Endothelial cell of umbilical vein (primary cell): ENCODE data around the gene RRP36. TPM values are rescaled to one million over a fixed set of nuclear protein-coding genes. Genes with fewer than 3 reads are reported as not detected.
A peak's percentile ranks its signal among the peaks of the same experiment; 100 is the strongest.

Experiments
- BruUV-seq: library from RNA; stranded (reverse); fragments of 400-500 nt; replicated peaks from 2 replicates; lab custom pipeline; 2021; lab: Mats Ljungman, UMichigan
- CTCF ChIA-PET: fragments of 300-600, 350-600 bp; sonication (Branson Sonifier 250); formaldehyde crosslinking; loops from one replicate; lab custom pipeline; 2021; ENCODE audit warnings: antibody characterized with exemption, inconsistent platforms; lab: Charles Lee
- POLR2A ChIA-PET: fragments of 300-600, 350-600 bp; sonication (Branson Sonifier 250); formaldehyde crosslinking; loops from one replicate; lab custom pipeline; 2021; ENCODE audit warnings: antibody characterized with exemption, inconsistent platforms; lab: Charles Lee
- DNase-seq: peaks from one replicate; pipeline ENCODE4 v3.0.0-alpha.2; 2011; ENCODE audit warnings: low read depth, low spot score
- FAIRE-seq: peaks from 2 replicates; lab custom pipeline; 2011; peaks lifted over from hg19 to GRCh38; lab: Jason Lieb, UNC
- H2AFZ ChIP-seq: 2 replicates; pipeline ENCODE4 v1.6.0; 2012; ENCODE audit warnings: low read depth, low read length, control low read depth, inconsistent platforms
- H3K27ac ChIP-seq: 2 replicates; pipeline ENCODE4 v1.5.1; 2011; ENCODE audit warnings: low read depth, mild to moderate bottlenecking, control low read depth, low read length, moderate library complexity; ENCODE audit not compliant: insufficient read depth
- H3K27me3 ChIP-seq, 2 experiments: 2 replicates each; pipeline versions ENCODE4 v1.6.0 to v1.6.1; 2011; ENCODE audit warnings: low read length in 2 of 2, mixed read lengths in 1 of 2; ENCODE audit not compliant: control insufficient read depth in 2 of 2, insufficient read depth in 2 of 2
- H3K36me3 ChIP-seq, 2 experiments: 2 replicates in 1 of 2; 3 replicates in 1 of 2; pipeline ENCODE4 v1.5.1; 2011; ENCODE audit warnings: low read length in 2 of 2, mild to moderate bottlenecking in 1 of 2, moderate library complexity in 1 of 2; ENCODE audit not compliant: control insufficient read depth in 2 of 2, insufficient read depth in 2 of 2; ENCODE audit errors: extremely low read depth in 1 of 2
- H3K4me1 ChIP-seq: 3 replicates; pipeline ENCODE4 v1.5.1; 2011; ENCODE audit warnings: mild to moderate bottlenecking, low read length; ENCODE audit not compliant: control insufficient read depth, insufficient read depth; ENCODE audit errors: extremely low read depth
- H3K4me2 ChIP-seq: 2 replicates; pipeline ENCODE4 v1.6.1; 2011; ENCODE audit warnings: low read length, control low read depth, mixed read lengths; ENCODE audit not compliant: insufficient read depth
- H3K4me3 ChIP-seq, 3 experiments: fragments of 200-600 bp in 1 of 3; sonication (generic), shearing (Covaris generic) in 1 of 3; replicated peaks in 1 of 3; 2 replicates each; pipeline ENCODE4 v1.5.1; 2011 to 2016; ENCODE audit warnings: control low read depth in 3 of 3, low read length in 3 of 3, mild to moderate bottlenecking in 2 of 3, inconsistent platforms in 1 of 3, low read depth in 1 of 3, moderate library complexity in 1 of 3; ENCODE audit not compliant: insufficient read depth in 1 of 3
- H3K79me2 ChIP-seq: 2 replicates; pipeline ENCODE4 v1.6.0; 2012; ENCODE audit warnings: low read length, inconsistent platforms; ENCODE audit not compliant: control insufficient read depth, insufficient read depth
- H3K9ac ChIP-seq: replicated peaks from 2 replicates; pipeline ENCODE3; 2011; ENCODE audit warnings: low read length, control low read depth; ENCODE audit not compliant: insufficient read depth; ENCODE audit errors: extremely low read depth
- H3K9me1 ChIP-seq: replicated peaks from 3 replicates; pipeline ENCODE4 v1.6.0; 2011; ENCODE audit warnings: mild to moderate bottlenecking, low read length; ENCODE audit not compliant: control insufficient read depth, insufficient read depth; ENCODE audit errors: extremely low read depth
- H3K9me3 ChIP-seq: replicated peaks from 2 replicates; pipeline ENCODE4 v1.5.1; 2012; ENCODE audit warnings: low read length, inconsistent platforms; ENCODE audit not compliant: control insufficient read depth, insufficient read depth
- H4K20me1 ChIP-seq: replicated peaks from 2 replicates; pipeline ENCODE3; 2011; ENCODE audit warnings: mild to moderate bottlenecking, low read length; ENCODE audit not compliant: control insufficient read depth, insufficient read depth; ENCODE audit errors: extremely low read depth
- EZH2 ChIP-seq: IDR thresholded peaks from 2 replicates; pipeline ENCODE4 v1.6.1; 2012; ENCODE audit warnings: borderline replicate concordance, low read depth, mild to moderate bottlenecking, moderate library complexity, low read length, inconsistent platforms; ENCODE audit not compliant: severe bottlenecking
- FOS ChIP-seq: IDR thresholded peaks from 2 replicates; pipeline ENCODE4 v1.6.1; 2011; ENCODE audit warnings: mild to moderate bottlenecking, low read length, moderate library complexity, borderline replicate concordance; ENCODE audit not compliant: insufficient read depth
- GATA2 ChIP-seq: IDR thresholded peaks from 2 replicates; pipeline ENCODE4 v1.7.0; 2011; ENCODE audit warnings: low read depth, mild to moderate bottlenecking, moderate library complexity, mixed read lengths, low read length; ENCODE audit not compliant: insufficient read length, insufficient read depth
- JUN ChIP-seq: IDR thresholded peaks from 2 replicates; pipeline ENCODE4 v1.6.1; 2011; ENCODE audit warnings: borderline replicate concordance, low read depth; ENCODE audit not compliant: insufficient read length, insufficient read depth
- POLR2A ChIP-seq: IDR thresholded peaks from 2 replicates; pipeline ENCODE4 v1.6.1; 2012; ENCODE audit warnings: low read depth, mild to moderate bottlenecking, control low read depth, low read length
- POLR2AphosphoS5 ChIP-seq: IDR thresholded peaks from 2 replicates; pipeline ENCODE4 v1.6.1; 2012; ENCODE audit warnings: low read depth, mild to moderate bottlenecking, control low read depth, low read length, moderate library complexity; ENCODE audit not compliant: insufficient read depth
- dilution Hi-C: fragments of 300-500 bp; cut with MboI; formaldehyde crosslinking; loops from one replicate; pipeline ENCODE4 v1.15.0; 2019; ENCODE audit warnings: low sequenced_read_pairs; ENCODE audit not compliant: extremely low pct_ligation_motif_present
- intact Hi-C: fragments of 100-400 bp; cut with micrococcal nuclease; formaldehyde crosslinking; loops from one replicate; pipeline ENCODE4 v1.10.0; 2022
- polyA plus RNA-seq, 4 experiments: library from polyadenylated mRNA; depleted of rRNA in 3 of 4; stranded (reverse) in 3 of 4; unstranded in 1 of 4; fragments of >200 nt; gene quantifications; 2 replicates each; pipeline versions ENCODE4 v1.2.1 to v1.2.3, GENCODE V29; 2011 to 2012; ENCODE audit warnings: missing spikeins in 1 of 4
- total RNA-seq: library from RNA; stranded (reverse); gene quantifications from 2 replicates; pipeline ENCODE4 v1.2.3, GENCODE V29; 2021
- TF ChIP-seq, protein P1 (sequence below): IDR thresholded peaks from 2 replicates; pipeline ENCODE4 v1.6.1; 2011; ENCODE audit not compliant: insufficient read depth, insufficient read length

Gene RRP36
- total and polyA plus RNA-seq, 2 donors (not counting 3 experiments of a cell fraction or from before 2014, with no cell fraction given), result 40.2 to 103 TPM

DNA sequence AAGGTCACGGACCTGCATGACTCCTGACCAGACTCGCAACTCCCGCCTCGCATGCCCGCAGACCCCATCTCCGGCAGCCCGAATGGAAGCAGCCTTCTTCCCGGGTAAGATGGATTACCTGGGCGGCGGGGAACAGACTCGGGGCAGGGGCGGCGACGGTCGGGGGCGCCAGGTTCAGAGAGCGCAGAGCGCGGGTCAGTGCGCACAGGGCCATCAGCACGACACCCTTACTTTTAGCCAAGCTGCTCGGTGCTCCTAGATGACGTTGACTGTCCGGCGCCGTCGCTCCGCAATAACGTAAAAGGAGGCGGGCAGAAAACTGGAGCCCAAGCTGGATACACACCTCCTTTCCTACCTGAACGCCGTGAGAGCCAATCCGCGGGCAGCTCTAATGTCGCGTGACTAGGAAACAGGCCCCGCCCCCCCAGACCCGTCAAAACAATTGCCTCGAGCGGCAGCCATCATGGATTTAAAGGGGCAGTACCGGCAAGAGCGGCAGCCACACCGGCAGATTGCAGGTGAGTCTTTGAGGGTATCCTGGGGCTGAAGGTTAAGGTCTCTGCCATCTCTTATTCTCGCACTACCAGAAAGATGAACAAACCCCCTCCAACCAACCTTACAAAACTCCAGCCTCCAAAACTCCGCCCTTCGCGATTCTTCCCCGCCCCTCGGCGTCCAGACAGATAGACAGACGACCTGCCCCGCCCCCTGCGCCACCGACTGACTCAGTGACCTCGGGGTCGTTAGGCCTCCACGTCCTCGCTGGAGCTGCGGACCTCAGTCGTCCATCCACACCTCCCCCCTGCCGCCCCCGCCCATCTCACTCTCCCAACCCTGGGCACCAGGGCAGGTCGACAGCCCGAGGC, 38.0 kb downstream of the RRP36 start, which contains the start of the genes KLC4 and MRPL2:
Gene KLC4 (plus strand): TSS at position 464 of the 866 bp plus-strand sequence. CDS start 1,705 bp downstream, outside the sequence.
Gene MRPL2 (minus strand): TSS at position 267 of the 866 bp plus-strand sequence. CDS start 53 bp downstream, at position 214.
- TSS peak; percentile 59 for BruUV-seq
- Histone ChIP-seq H3K9me1 (no peaks in the 10 kb centered on the region), H4K20me1 (no peaks in the 10 kb centered on the region), H2AFZ (peak within 1 kb of the TSS; percentile 94), H3K4me1 (peaks cover 15% of the 10 kb centered on the region), H3K4me2 (peak within 1 kb of the TSS; percentile 92), H3K27ac (peak within 1 kb of the TSS; percentile 91), H3K27me3 (no peaks in the 10 kb centered on the region), H3K79me2 (peaks cover 12% of the 10 kb centered on the region), H3K36me3 (no peaks in the 10 kb centered on the region), H3K9me3 (no peaks in the 10 kb centered on the region), H3K4me3 (peak within 1 kb of the TSS; percentile 80 to 96 (median 94)), H3K9ac (peak within 1 kb of the TSS; percentile 69)
- ChIA-PET CTCF (interaction anchor here (0.6 to 1.5 kb wide), 5 partner anchors 13 to 111 kb away, joined by 3 to 8 read pairs (median 3); partner anchors contain the start of gene PEX6), POLR2A (interaction anchor here (0.9 to 1.5 kb wide), 5 partner anchors 17 to 84 kb away, joined by 3 to 9 read pairs (median 3); partner anchors contain the start of genes KLHDC3, MEA1, PPP2R5D and PTK7)
- peak; percentile 100 for FAIRE-seq
- intact Hi-C loops, result loop anchor here (1.0 to 5.0 kb wide), 4 partner anchors 38 to 130 kb away; partner anchors contain the start of genes CNPY3, RRP36 and SRF
- dilution Hi-C loops, result no loop called here
- peak; percentile 100 for DNase-seq
- TF ChIP-seq POLR2AphosphoS5 (peak; percentile 82), FOS (no peak), GATA2 (no peak), EZH2 (no peak), JUN (no peak), POLR2A (peak; percentile 92)
- TF ChIP-seq, protein P1, sequence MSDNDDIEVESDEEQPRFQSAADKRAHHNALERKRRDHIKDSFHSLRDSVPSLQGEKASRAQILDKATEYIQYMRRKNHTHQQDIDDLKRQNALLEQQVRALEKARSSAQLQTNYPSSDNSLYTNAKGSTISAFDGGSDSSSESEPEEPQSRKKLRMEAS, result peak; percentile 29
